Coronary artery (tissue), 2 donors: ENCODE data around the gene AGRN.

Experiments used
- DNase-seq: peaks from one replicate; pipeline ENCODE4 v3.0.0-alpha.2; 2017; ENCODE audit warnings: low spot score
- H3K27ac ChIP-seq, 2 donors: fragments of 200-600 bp; sonication (generic); one replicate each; pipeline ENCODE4 v1.5.1; 2016 to 2019
- H3K4me3 ChIP-seq: fragments of 200-600 bp; sonication (generic); 2 replicates; pipeline ENCODE4 v1.5.1; 2016; ENCODE audit warnings: mild to moderate bottlenecking, moderate library complexity
- CTCF ChIP-seq: fragments of 200-600 bp; sonication (generic); IDR thresholded peaks from one replicate; pipeline ENCODE4 v1.5.1; 2019; ENCODE audit warnings: antibody characterized with exemption

Gene AGRN

GRCh38 chr1:1084372-1085170 lies 64.7 kb downstream of the AGRN start:
- no peak for TF ChIP-seq CTCF
- Histone ChIP-seq H3K4me3 (no peak overlapping the region), H3K27ac (no peak overlapping the region)
- peak; percentile 68 for DNase-seq

DNA sequence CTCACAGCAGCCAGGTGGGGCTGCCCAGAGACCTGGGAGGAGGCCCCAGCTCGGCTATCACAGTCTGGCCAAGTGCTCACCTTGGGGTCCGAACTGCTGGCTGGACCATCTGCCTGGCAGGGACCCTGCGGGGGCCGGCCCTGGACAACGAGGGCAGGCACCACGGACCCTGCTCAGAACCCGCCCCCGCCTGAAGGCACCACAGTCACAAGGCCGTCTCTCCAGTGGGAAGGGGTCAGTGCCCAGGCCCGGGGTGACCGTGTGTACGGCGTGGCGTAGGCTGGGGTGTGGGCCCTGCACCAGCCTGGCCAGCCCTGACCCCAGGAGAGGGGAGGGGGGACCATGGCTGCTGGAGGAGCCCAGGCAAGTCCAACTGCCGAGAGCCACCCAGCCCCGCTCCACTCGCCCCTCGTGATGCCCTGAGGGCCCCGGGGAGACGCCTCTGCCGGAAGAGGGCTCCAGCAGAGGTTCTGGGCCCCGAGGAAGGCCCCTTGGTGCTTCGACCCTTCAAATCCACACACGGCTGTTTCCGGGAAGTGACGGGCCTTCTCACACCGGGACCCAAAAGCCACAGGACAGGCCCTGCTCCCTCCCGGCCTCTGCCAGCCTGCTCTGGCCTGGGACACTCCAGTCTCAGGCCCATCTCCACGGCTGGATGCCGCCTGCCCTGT lies 65.4 kb downstream of the AGRN start:
- Histone ChIP-seq H3K27ac (no peak overlapping the region), H3K4me3 (no peak overlapping the region)
- TF ChIP-seq CTCF: no peak
- DNase-seq: peak; percentile 71

DNA sequence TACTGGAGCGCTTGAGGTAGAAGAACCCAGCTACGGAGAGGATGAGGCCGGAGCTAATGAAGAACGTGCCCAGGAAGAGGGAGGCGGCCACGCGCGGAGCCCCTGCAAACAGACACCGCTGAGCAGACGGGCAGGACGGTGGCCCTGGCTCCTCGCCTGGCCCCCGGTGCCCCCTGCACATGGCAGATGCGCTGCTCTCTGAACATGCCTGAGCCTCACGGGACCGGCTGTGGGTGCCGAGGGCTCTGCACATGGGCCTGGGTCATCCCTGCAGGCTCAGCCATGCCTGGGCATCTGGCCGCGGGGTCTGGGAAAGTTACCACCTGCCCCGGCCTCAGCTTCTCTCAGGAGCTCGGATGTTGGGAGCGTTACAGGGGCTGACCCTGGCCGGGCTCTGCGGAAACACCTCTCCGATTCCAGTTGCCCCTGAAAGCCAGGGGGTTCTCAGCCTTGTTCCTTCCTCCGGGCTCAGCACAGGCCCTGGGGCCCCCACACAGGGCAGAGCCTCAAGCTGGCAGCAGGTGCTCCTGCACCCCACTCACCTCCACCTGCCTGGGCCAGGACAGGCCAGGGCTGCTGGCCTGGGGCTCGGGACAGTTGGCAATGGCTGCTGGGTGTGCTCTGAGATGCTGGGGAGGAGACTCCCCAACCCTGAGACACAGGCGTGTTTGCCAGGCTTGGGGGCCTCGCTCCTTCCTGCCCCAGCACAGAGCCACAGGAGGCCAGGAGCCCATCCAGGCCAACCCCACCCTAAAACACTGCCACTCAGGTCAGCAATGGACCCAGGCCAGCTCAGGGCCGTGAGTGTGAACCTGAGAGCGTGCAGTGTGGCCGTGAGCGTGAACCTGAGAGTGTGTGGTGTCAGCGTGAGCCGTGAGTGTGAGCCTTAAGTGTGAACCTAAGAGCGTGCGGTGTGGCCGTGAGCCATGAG lies 66.3 kb downstream of the AGRN start:
- TF ChIP-seq CTCF: no peak

GRCh38 chr1:1086911-1087341 lies 67.0 kb downstream of the AGRN start:
- Histone ChIP-seq H3K4me3 (no peak overlapping the region), H3K27ac (no peak overlapping the region)
- peak; percentile 62 for DNase-seq
- TF ChIP-seq CTCF: no peak

More for the DNA sequence above, 66.3 kb downstream of the AGRN start:
- Histone ChIP-seq H3K27ac (no peak overlapping the region), H3K4me3 (no peak overlapping the region)
- peak; percentile 68 for DNase-seq

DNA sequence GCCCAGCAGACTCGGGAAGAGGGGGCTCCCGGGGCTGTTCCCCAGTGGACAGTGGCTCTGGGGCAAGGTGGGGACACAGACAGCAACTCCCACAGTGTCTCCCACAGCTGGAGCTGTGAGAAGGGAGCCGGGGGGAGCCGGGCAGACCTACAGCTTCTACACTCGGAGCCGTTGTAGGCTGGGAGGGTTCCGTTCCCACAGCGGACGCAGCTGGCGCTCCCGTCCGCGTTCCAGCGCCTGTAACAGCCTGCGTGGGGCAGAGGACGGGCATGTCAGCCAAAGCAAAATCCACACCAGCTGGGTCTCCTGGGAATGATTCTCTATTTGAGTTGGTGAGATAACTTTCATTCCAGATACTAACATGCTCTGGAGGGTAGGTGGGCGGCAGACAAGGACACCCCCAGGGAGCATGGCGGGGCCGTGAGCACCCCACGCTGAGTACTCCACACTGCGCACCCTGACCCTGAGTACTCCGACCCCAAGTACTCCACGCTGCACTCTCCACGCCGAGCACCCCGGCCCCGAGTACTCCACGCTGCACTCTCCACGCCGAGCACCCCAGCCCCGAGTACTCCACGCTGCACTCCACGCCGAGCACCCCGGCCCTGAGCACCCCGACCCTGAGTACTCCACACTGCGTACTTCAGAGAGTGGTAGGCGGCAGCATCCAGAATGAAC lies 67.6 kb downstream of the AGRN start:
- peak; percentile 60 for DNase-seq
- H3K27ac ChIP-seq: no peak overlapping the region
- TF ChIP-seq CTCF: no peak
- no peak overlapping the region for H3K4me3 ChIP-seq

- TF ChIP-seq CTCF: no peak
- H3K27ac ChIP-seq: no peak overlapping the region
- DNase-seq: no peak
- H3K4me3 ChIP-seq: no peak overlapping the region
These were observed 68.3 kb downstream of the AGRN start for GRCh38 chr1:1088029-1088800.
